Right renal pelvis (tissue), 4 donors: ENCODE measurements around the gene ZNF804B. TPM values are rescaled to one million over a fixed set of nuclear protein-coding genes. Genes with fewer than 3 reads are reported as not detected.

Experiments used
- DNase-seq, 4 donors: peaks; one replicate each; pipeline ENCODE4 v3.0.0-alpha.2; 2013; ENCODE audit warnings: low read depth in 4 of 4, low spot score in 3 of 4, missing footprints in 1 of 4
- polyA plus RNA-seq, 4 donors: library from polyadenylated mRNA; unstranded; fragments of 120-200 nt; gene quantifications; one replicate each; pipeline ENCODE4 v1.2.1, GENCODE V29; 2013; ENCODE audit not compliant: insufficient read length in 4 of 4

Gene ZNF804B
- under 1 TPM; 0.07 to 0.45 (median 0.26) TPM for polyA plus RNA-seq

- DNase-seq = peak in 1 of 4 donors; percentile 18
These were observed at the start of gene ZNF804B for GRCh38 chr7:88759230-88760135. Gene ZNF804B (plus strand): TSS chr7:88759700. CDS start chr7:88759977, 277 bp downstream.

- DNase-seq = no peak
These were observed 23.6 kb upstream of the ZNF804B start for GRCh38 chr7:88735920-88736319.

- no peak for DNase-seq
These were observed 21.9 kb upstream of the ZNF804B start for GRCh38 chr7:88737632-88738031.

GRCh38 chr7:88746126-88746525 lies 13.4 kb upstream of the ZNF804B start:
- DNase-seq = no peak

- DNase-seq = no peak
These were observed 2.7 kb upstream of the ZNF804B start for GRCh38 chr7:88756802-88757201.

GRCh38 chr7:88757371-88757770 lies 2.1 kb upstream of the ZNF804B start:
- no peak for DNase-seq

GRCh38 chr7:88758381-88759229 lies 895 bp upstream of the ZNF804B start:
- DNase-seq = peak in 1 of 4 donors; percentile 5

GRCh38 chr7:88760136-88760515 lies 626 bp downstream of the ZNF804B start:
- DNase-seq = no peak

GRCh38 chr7:88761779-88762178 lies 2.3 kb downstream of the ZNF804B start:
- no peak for DNase-seq

- DNase-seq = no peak
These were observed 11.9 kb downstream of the ZNF804B start for GRCh38 chr7:88771417-88771816.

- no peak for DNase-seq
These were observed 13.3 kb downstream of the ZNF804B start for GRCh38 chr7:88772776-88773175.

GRCh38 chr7:88775838-88776237 lies 16.3 kb downstream of the ZNF804B start:
- DNase-seq = no peak

GRCh38 chr7:88787777-88788176 lies 28.3 kb downstream of the ZNF804B start:
- DNase-seq = no peak

GRCh38 chr7:88789480-88790064 lies 30.1 kb downstream of the ZNF804B start:
- DNase-seq = no peak

- no peak for DNase-seq
These were observed 32.4 kb downstream of the ZNF804B start for GRCh38 chr7:88791891-88792290.

- no peak for DNase-seq
These were observed 32.9 kb downstream of the ZNF804B start for GRCh38 chr7:88792361-88792760.

GRCh38 chr7:88795553-88795952 lies 36.1 kb downstream of the ZNF804B start, which contains the start of gene TEX47:
Gene TEX47 (minus strand): TSS chr7:88795737. CDS start chr7:88794942, 795 bp downstream.
- no peak for DNase-seq

- no peak for DNase-seq
These were observed 41.5 kb downstream of the ZNF804B start for GRCh38 chr7:88801046-88801445.

- DNase-seq = no peak
These were observed 47.0 kb downstream of the ZNF804B start for GRCh38 chr7:88806280-88807037.

- no peak for DNase-seq
These were observed 59.1 kb downstream of the ZNF804B start for GRCh38 chr7:88818552-88818951.
